GM08714 (cell line): Measurements from ENCODE around the gene TRIM50.

Experiments used
- H3K4me3 ChIP-seq: fragments of 200-500 bp; sonication (Bioruptor generic); 2 replicates; pipeline ENCODE4 v1.5.1; 2014; ENCODE audit warnings: mild to moderate bottlenecking, low read length, inconsistent platforms
- ZNF274 ChIP-seq: IDR thresholded peaks from 2 replicates; pipeline ENCODE4 v1.6.1; 2012; ENCODE audit warnings: mild to moderate bottlenecking, low read depth, low read length

Gene TRIM50

DNA sequence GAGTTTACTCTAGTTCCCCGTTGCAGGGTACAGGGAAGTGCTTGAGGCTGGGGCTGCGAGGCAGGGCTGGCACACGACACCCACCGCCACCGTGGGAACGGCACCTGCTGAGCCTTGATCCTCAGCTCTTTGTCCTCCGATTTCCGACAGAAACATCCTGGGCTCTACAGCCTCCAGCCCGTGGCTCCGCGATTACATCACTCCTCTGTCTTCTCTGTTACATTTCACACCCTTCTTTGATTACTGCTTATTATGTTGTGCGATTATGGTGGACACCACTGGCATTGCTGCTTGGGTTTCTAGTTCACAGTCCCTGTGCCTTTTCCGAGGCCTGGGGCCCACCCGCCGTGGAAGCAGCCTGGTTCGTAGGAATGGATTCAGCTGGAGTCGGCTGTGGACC lies 26.9 kb upstream of the TRIM50 start:
- H3K4me3 ChIP-seq = no peak overlapping the region
- TF ChIP-seq ZNF274 = no peak

DNA sequence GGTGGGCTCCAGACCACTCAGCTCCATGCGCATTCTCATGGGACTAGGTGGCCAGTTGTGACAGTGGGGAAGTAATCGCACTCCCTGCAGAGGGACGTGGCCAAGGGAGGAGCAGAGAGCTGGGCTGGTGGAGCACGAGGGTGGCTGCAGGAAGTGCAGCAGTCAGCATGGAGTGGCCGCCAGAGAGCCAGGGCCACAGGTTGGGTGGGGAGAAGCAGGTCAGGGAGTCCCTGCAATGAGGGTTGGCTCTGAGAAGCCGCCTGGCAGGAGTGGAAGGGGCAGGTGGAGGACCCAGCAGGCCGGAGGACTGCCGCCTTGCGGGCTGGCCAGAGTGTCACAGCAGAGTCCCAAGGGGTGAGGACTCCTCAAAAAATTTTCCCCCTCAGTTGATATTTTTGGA lies 26.3 kb upstream of the TRIM50 start:
- no peak for TF ChIP-seq ZNF274
- no peak overlapping the region for H3K4me3 ChIP-seq

DNA sequence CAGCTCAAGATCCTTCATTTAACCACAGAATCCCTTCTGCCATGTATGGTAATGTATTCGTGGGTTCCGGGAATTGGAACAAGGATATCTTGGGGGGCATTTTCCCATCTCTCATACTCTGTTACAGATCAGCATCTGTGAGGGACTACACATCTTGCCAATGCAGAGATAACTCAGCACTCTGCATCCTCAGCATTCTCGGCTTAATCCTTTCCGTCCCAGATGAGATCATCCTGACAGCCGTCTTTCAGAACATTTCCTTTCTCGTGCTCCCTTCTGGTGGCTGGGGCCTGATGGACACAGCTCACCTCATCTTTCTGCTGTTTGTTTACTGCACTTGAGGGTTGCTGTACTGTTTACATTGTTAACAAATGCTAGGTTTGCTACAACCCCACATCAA lies 25.4 kb upstream of the TRIM50 start:
- no peak for TF ChIP-seq ZNF274

DNA sequence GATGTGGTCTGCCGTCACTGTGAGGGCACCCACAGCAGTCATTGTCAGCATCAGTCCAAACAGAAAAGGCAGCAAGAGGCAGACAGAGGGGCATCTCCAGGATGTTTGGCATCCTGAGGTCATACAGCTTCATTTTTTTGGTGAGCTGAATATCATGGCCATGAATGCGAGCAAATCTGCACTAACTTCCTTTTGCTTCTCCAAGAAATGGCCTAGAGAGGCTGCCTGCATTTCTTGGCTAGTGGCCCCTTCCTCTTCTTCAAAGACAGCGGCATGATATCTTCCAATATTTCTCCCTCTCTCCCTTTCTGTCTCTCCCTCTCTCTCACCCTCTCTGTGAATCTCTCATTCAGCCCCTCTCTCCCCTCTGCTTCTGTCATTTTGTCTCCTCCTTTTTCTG lies 24.9 kb upstream of the TRIM50 start:
- no peak overlapping the region for H3K4me3 ChIP-seq
- no peak for TF ChIP-seq ZNF274

More for the DNA sequence above, 25.4 kb upstream of the TRIM50 start:
- H3K4me3 ChIP-seq = no peak overlapping the region

DNA sequence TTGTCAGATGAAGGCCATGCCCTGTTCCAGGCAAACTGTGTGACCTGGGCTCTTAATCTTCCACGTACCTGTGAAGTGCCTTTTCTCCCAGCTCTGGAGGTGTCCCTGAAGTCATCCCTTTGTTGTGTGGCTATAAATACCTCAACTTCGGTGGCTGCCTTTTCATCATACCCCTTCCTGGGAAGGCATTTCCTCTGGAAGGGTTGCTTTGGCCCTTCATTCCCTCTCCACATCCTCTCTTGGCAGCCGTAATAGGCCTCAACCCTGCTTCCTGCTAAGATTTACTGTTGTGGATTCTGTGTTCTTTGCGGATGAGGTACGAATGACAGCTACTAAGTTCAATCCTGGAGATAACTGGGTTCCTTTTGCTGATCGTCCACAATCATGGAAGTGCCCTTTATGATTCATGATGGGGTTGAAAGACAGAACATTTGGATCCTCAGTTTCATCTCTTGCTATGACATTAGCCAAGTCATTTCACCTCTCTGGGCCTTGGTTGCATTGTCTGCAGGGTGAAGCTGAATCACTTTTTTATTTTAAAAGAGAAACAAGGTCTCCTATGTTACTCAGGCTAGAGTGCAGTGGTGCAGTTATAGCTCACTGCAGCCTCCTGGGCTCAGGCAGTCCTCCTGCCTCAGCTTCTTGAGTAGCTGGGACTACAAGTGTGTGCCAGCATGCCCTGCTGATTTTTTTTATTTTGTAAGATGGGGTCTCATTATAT lies 23.7 kb upstream of the TRIM50 start:
- H3K4me3 ChIP-seq = no peak overlapping the region
- no peak for TF ChIP-seq ZNF274

DNA sequence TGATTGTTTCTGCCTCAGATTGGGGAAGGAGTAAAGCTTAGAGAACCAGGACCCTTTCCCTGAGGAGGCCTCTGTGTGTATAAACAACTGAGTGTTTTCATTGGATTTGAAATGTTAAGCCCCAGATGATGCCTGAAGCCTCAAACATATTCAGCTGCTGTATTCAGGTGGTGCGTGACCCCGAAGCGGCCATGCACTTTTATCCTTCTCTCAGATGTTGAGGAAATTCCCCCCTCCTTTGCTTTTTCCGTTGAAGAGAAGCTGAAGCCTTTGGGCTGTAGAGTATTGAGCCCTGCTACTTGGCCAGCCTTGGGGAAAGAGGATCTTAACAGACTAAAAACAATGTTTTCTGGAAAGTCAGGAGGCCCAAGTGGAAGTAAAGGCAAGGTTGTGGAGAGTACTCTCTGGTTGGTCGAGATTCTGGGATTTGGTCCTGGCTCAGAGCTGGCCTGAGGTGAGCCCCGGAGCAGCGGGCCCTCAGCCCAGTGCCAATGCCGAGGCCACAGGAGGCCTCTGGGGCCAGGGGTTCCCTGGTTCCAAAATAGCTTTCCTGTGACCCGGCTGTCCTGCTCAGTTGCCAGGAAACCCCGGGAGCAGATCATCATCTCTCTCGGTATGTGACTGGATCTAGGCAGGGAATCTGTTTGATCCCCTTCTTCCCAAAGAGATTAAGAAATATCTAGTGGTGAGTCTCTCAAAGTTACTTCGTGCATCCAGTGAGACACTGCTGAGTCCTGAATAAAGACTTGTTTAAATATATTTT lies 22.6 kb upstream of the TRIM50 start:
- H3K4me3 ChIP-seq = no peak overlapping the region
- TF ChIP-seq ZNF274 = no peak

DNA sequence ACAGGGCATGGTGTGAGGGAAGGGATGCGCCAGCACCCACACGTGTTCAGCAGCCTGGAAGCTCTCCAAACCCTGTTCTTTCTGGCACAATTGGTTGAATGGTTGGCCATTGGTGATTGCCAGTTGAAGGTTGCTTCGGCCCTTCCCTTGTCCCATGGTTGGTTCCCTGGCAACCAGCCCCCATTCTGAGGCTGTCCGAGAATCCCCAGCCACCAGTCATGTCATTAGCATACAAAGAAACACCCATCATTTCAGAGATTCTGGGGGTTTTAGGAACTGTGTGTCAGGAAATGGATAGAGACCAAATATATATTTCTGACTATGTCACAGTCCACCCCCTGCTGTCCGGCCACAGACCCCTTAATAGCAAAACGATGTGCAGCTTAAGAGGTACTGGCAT lies 21.9 kb upstream of the TRIM50 start:
- H3K4me3 ChIP-seq = no peak overlapping the region
- no peak for TF ChIP-seq ZNF274

DNA sequence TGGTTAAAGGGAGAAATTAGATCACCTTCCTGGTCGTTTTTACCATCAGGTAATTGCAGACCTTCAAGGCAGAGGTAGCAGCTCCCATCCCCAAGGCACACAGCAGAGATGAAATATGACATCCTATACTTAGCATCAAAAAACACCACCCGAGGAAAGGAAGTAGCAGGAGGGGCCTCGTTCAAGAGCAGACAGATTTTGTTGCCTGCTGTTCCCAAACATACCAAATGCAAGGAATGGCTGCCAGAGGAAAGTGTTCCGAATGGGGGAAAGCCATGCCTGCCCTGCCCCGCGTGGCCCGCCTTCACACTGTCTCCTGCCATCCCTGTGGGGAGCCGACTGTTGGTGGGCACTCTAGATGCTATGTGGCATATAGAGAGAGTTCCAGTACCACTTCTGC lies 18.1 kb upstream of the TRIM50 start:
- no peak for TF ChIP-seq ZNF274

DNA sequence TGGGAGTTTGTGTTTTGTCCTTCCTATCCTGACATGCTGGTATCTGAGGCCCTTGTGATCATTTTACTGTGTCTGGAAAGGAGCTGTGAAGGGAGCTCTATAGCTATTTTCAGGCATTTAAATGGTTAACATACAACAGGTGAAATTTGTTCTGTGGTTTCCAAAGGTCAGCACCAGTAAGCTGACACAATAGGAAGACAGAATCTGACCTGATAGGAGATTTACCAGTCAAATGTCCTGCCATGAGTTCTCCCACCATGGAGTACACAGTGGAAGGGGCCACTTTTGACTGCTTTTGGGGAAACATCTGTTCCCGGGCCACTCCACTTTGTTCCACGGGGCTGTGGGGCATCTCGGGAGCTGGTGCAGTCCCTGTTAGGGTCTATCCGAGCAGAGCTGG lies 17.7 kb upstream of the TRIM50 start:
- no peak overlapping the region for H3K4me3 ChIP-seq
- no peak for TF ChIP-seq ZNF274

More for the DNA sequence above, 18.1 kb upstream of the TRIM50 start:
- H3K4me3 ChIP-seq = no peak overlapping the region

DNA sequence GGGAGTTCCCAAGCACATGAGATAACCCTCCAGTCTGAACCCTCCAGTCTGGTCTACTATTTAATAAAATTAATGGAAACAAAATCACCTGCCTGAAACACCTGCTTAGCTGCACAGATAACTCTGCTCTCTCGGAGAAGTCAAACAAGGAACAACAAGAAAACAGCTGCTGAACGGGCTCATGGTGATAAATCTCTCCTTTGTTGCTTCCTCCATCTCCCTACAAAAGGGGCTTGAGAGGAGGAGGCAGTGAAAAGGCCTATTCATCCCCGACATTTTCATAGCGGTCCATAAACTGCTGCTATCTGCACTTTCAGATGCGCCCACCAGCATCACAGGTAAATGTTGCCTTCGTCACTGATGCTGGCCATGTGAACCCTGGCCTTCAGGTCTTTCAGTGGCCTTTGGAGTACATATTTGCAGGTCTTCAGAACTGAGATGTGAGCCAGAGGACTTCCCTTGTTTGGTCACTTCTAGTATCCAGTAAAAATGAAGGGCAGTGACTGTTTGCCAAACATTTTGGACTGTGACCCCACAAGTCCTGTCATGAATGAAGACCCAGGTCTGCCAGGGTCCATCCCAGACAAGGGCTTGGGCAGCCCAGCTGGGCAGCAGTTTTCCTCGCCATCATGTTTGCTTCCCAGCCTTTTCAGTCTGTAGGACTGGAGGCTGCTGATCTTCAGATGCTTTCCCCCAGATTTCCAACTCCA lies 15.9 kb upstream of the TRIM50 start:
- H3K4me3 ChIP-seq = no peak overlapping the region
- TF ChIP-seq ZNF274 = no peak

DNA sequence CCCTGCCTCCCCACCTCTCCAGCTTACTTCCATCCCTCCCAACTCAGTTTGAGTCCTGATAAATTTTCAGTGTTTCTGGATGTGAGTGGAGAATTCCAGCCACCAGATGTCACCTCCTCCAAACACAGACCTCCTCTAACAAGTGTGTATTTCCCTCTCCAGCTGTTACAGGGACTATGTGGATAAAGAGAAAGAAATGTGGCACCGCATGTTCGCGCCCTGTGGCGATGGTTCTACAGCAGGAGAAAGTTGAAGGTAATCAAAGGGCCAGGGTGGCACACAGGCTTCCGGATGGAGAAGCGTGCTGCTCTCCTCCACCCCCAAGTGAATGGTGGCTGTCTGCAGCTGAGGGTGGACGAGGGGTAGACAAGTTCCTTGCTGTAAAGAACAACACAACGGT lies 14.8 kb upstream of the TRIM50 start:
- no peak for TF ChIP-seq ZNF274
- H3K4me3 ChIP-seq = no peak overlapping the region

DNA sequence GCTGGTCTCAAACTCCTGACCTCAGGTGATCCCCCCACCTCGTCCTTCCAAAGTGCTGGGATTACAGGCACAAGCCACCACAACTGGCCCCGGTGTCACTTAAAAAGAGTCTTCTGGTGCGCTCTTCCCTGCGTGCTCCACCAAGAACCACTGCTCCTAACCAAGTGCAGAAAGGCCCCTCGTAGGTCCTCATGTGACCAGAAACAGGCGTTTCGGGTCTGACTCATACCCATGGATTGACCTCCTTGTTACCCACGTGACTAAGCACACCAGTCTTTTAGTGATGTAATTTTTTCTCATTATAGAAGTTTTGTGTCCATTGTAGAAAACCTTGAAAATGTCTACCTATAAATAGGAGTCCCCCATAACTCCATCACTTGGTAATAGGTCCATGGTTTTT lies 14.0 kb upstream of the TRIM50 start:
- no peak for TF ChIP-seq ZNF274
- no peak overlapping the region for H3K4me3 ChIP-seq

DNA sequence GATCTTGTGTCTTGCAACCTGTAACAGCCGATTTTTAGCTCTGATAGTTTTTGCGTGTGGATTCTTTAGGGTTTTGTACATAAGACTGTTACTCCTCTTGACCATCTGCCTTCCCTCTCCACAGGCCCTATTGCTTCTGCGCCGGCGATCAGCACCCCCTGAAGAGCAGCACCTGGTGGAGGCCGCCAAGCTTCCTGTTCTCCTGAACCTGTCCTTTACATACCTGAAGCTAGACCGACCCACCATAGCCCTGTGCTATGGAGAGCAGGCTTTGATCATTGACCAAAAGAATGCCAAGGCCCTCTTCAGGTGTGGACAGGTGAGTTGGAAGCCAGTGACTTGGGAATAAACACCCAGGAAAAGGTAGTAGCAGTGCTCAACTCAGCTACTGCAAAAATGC lies 12.6 kb upstream of the TRIM50 start:
- H3K4me3 ChIP-seq = no peak overlapping the region
- no peak for TF ChIP-seq ZNF274

DNA sequence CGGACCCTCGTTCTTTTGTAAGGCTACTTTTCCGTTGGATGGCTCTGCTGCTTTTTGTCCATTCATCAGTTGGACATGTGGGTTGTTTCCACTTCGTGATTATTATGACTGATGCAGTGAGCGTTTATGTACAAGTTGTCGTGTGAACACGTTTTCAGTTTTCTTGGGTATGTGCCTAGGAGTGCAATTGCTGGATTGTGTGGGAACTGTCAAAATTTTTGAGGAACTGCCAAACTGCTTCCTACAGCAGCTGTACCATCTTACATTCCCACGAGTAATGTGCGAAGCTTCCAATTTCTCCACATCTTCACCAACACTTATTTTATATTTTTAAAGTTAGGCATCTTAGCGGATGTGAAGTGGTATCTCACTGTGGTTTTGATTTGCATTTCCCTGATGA lies 10.4 kb upstream of the TRIM50 start:
- no peak overlapping the region for H3K4me3 ChIP-seq
- TF ChIP-seq ZNF274 = no peak

DNA sequence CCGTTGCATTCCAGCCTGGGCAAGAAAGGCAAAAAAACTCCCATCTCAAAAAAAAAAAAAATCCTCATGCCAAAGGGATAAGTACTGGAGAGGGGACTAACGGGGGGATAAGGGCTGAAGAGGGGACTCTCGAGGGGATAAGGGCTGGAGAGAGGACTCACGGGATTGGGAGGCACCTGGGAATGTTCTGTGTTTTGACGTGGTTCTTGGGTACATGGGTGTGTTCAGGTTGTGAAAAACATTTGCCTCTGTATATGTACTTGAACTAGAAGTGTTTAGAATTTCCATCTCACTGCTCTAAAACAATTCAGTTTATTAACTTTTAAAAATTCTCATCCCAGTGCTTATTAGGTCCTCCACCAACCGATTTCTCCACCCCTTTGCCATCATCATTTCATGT lies 4.6 kb upstream of the TRIM50 start:
- no peak for TF ChIP-seq ZNF274

DNA sequence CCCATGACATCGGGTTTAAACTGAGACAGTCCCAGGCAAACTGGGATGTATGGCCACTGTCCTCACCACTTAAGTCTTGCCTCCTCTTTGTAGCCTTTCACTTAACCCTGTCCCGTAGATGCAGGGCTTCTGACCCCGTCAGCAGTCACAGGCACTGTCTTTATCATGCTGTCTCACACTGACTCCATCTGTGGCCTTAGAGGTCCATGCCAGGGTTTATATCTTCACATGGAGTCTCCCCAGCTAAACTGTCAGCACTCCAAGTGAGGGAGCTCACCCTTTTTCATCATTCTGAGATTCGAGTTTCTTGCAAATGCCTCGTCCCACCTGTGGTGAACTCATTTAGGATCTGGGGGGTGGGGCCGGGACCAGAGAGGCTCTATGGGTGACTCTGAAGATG lies 2.9 kb upstream of the TRIM50 start:
- no peak overlapping the region for H3K4me3 ChIP-seq
- no peak for TF ChIP-seq ZNF274

More for the DNA sequence above, 4.6 kb upstream of the TRIM50 start:
- no peak overlapping the region for H3K4me3 ChIP-seq
